GM21737 (cell line): Measurements from ENCODE around the gene PDYN.

Experiments
- ATAC-seq: cut with Tn5 transposase; IDR thresholded peaks from one replicate; pipeline ENCODE4 v1.9.1; 2021; ENCODE audit warnings: mild to moderate bottlenecking, moderate library complexity; ENCODE audit not compliant: unreplicated experiment

PDYN gene

GRCh38 chr20:1935696-1936366 is 58.0 kb downstream of the PDYN start:
- no peak for ATAC-seq

GRCh38 chr20:1934721-1935573 is 58.9 kb downstream of the PDYN start:
- no peak for ATAC-seq

GRCh38 chr20:1934156-1934555 is 59.7 kb downstream of the PDYN start:
- no peak for ATAC-seq

GRCh38 chr20:1933465-1933870 is 60.4 kb downstream of the PDYN start:
- no peak for ATAC-seq

GRCh38 chr20:1932971-1933370 is 60.9 kb downstream of the PDYN start:
- ATAC-seq: no peak

- ATAC-seq: no peak
These were observed 62.0 kb downstream of the PDYN start for GRCh38 chr20:1931830-1932229.

- no peak for ATAC-seq
These were observed 63.7 kb downstream of the PDYN start for GRCh38 chr20:1930165-1930564.

- no peak for ATAC-seq
These were observed 64.4 kb downstream of the PDYN start for GRCh38 chr20:1929460-1929859.

GRCh38 chr20:1928782-1929181 is 65.1 kb downstream of the PDYN start:
- no peak for ATAC-seq
